ENCODE measurements around the gene DPYSL4.
A peak's percentile ranks its signal among the peaks of the same experiment; 100 is the strongest.

DPYSL4 gene

GRCh38 chr10:132163826-132164515 is 22.8 kb upstream of the DPYSL4 start:
- DNase-seq (ENCODE audit: low spot score) = no peak

GRCh38 chr10:132164761-132165278 is 21.9 kb upstream of the DPYSL4 start:
- DNase-seq (ENCODE audit: low spot score) = no peak

GRCh38 chr10:132165416-132165980 is 21.2 kb upstream of the DPYSL4 start:
- no peak for DNase-seq (ENCODE audit: low spot score)

- no peak for DNase-seq (ENCODE audit: low spot score)
Observed at GRCh38 chr10:132166216-132166950, 20.4 kb upstream of the DPYSL4 start.

GRCh38 chr10:132167041-132167674 is 19.6 kb upstream of the DPYSL4 start:
- no peak for DNase-seq (ENCODE audit: low spot score)

GRCh38 chr10:132167976-132168375 is 18.8 kb upstream of the DPYSL4 start:
- DNase-seq (ENCODE audit: low spot score) = no peak

- DNase-seq (ENCODE audit: low spot score) = no peak
Observed at GRCh38 chr10:132168571-132169030, 18.1 kb upstream of the DPYSL4 start.

- DNase-seq (ENCODE audit: low spot score) = no peak
Observed at GRCh38 chr10:132169031-132169765, 17.6 kb upstream of the DPYSL4 start.

- DNase-seq (ENCODE audit: low spot score) = no peak
Observed at GRCh38 chr10:132169766-132170560, 16.8 kb upstream of the DPYSL4 start.

GRCh38 chr10:132170561-132171361 is 16.0 kb upstream of the DPYSL4 start:
- no peak for DNase-seq (ENCODE audit: low spot score)

GRCh38 chr10:132172091-132173066 is 14.4 kb upstream of the DPYSL4 start:
- DNase-seq (ENCODE audit: low spot score) = no peak

- DNase-seq (ENCODE audit: low spot score) = no peak
Observed at GRCh38 chr10:132173185-132173584, 13.6 kb upstream of the DPYSL4 start.

- no peak for DNase-seq (ENCODE audit: low spot score)
Observed at GRCh38 chr10:132174237-132174636, 12.5 kb upstream of the DPYSL4 start.

GRCh38 chr10:132175408-132175807 is 11.3 kb upstream of the DPYSL4 start:
- no peak for DNase-seq (ENCODE audit: low spot score)

GRCh38 chr10:132175907-132176581 is 10.7 kb upstream of the DPYSL4 start:
- DNase-seq (ENCODE audit: low spot score) = peak; percentile 89

GRCh38 chr10:132176623-132177500 is 9.9 kb upstream of the DPYSL4 start:
- DNase-seq (ENCODE audit: low spot score) = peak; percentile 34

- DNase-seq (ENCODE audit: low spot score) = no peak
Observed at GRCh38 chr10:132178046-132178445, 8.7 kb upstream of the DPYSL4 start.
